Skin of body (tissue), 2 donors: ENCODE data around the gene LY6G5B. TPM values are rescaled to one million over a fixed set of nuclear protein-coding genes. Genes with fewer than 3 reads are reported as not detected.

Experiments
- DNase-seq: peaks from one replicate; lab custom pipeline; 2025; lab: John Stamatoyannopoulos, UW
- total RNA-seq: library from RNA; depleted of rRNA; stranded (reverse); fragments of >200 nt; gene quantifications from one replicate; pipeline ENCODE4 v1.2.3, GENCODE V29; 2014

The LY6G5B gene
- total RNA-seq, 1 donor from 2014 or later: 4.0 TPM

DNA sequence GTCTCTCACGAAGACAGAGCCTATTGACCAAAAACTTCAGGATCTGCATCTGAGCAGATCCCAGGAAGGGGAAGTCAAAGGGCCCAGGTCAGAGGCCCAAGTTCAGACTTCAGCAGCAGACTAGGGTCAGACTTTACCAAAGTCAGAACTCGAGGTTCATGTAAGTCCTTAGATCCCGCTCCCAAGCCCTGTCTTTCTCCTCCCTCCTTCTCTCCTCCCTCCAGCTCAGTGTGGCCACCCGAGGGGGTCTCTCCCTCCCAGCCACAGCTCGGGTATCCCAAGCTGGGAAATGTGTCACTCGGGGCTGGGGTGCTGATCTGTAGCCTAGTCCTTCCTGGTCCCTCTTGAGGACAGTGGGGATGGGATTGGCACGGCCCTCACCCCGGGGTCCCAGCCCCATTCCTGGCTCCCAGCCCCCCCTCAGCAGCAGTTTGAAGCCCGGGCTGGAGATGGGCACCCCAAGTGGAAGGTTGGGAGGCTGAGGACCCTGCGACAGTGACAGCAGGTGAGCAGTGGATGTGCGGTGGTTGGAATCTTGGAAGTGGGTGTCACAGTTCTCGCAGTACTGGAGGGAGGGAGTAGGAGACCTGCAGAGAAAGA lies 7.6 kb upstream of the LY6G5B start:
- no peak for DNase-seq

DNA sequence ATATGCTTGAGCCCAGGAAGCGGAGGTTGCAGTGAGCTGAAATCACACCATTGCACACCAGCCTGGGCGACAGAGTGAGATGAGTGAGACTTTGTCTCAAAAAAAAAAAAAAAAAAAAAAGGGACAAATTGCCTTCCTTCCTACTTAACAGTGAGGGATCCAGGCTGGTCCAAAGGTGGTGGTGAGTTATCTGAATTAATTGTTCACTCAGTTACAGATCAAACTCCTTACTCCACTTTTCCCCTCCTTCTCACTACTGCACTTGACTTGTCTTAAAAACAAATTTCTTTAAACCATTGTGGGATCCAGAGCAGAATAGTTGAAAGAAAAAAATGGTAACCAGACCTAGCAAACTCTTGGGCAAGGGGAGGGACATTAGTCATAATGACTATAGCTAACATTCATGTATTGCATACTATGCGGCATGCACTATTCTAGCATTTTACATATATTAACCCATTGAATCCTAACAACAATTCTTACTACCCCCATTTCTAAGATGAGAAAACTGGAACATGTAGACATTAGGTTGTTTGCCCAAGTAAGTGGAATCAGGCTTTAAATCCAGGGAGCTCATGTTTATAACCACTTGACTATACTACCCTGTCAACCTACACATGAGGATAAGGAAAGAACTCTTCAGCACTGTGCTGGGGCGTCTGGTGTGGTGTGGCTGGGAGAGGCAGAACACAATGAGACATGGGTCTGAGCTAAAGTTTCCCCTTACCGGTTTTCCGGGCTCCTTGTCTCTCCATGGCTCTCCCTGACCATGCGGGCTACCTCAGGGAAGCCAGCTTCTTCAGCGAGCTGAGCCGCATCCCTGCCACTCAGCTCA lies 6.4 kb upstream of the LY6G5B start:
- DNase-seq: no peak

DNA sequence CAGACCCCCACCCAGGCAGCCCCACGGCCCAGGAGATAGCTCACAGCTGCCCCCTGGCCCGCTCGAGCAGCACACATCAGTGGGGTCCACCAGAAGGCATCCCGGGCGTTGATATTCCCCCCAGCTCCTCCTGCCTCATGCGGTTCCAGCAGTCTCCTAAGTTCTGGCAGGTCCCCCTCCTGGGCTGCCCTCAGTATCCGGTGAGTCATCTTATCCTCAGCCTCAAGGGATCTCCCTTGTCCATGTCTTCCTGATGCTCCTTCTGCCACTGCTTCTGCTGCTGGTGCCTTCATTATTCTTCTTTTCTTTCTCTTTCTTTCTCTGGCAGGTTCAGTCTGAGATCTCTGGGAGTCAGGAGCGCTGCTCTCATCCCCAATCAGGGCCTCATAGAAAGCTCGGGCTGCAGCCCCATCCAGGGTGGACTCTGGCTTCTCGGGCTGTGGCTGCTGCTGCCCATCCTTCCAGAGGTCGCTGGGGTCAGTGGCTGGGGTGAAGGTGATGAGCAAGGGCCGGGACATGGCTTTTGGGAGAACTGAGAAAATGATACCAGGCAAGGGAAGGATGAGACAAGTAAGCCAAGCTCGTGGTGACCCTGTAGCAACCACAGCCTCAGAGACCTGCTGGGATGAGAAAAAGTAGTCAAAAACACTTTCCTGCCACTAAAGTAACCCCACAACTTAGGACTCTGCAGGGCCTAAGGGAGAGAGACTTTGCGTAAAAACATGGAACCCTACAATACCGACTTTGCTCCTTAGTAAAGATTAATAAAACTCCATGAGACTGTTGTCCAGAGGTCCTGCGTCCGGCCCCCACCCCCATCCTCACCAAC lies 5.6 kb upstream of the LY6G5B start:
- DNase-seq: peak; percentile 41

DNA sequence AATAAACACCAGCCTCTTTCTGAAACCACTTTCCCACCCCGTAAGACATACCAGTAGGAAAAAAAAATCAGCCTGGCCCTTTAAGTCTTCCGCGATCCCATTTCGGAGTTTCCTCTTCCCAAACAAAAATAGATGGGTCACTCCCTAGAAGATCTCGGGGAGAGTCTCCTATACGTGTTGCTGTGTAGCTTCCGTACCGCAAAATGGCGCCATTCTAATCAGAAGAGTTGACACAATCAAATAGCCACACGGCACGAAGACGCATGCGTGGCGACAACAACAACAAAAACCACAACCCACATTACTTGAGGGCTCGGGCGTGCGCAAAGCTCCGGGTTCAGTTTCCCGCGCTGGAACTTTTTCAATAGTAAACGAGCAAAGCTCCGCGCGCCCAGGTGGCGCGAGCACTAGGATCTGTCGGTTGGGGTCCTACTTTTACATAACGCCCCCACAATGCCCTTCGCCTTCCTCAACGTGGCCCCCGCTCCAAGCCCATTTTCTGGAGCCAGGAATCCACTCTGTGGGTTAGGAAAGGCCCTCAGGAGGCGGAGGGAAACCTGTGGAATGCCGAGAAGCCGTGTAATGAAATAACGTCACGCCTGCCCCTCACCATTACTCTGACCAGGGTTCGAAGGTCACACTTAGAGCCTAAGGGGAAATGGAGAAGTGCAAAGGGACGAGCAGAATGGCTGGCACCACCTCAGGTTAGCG lies 4.8 kb upstream of the LY6G5B start, which contains the start of gene GPANK1:
TSS of gene GPANK1 (minus strand) at position 208 of the 711 bp plus-strand sequence. CDS start 519 bp downstream, outside the sequence.
- peak; percentile 98 for DNase-seq

DNA sequence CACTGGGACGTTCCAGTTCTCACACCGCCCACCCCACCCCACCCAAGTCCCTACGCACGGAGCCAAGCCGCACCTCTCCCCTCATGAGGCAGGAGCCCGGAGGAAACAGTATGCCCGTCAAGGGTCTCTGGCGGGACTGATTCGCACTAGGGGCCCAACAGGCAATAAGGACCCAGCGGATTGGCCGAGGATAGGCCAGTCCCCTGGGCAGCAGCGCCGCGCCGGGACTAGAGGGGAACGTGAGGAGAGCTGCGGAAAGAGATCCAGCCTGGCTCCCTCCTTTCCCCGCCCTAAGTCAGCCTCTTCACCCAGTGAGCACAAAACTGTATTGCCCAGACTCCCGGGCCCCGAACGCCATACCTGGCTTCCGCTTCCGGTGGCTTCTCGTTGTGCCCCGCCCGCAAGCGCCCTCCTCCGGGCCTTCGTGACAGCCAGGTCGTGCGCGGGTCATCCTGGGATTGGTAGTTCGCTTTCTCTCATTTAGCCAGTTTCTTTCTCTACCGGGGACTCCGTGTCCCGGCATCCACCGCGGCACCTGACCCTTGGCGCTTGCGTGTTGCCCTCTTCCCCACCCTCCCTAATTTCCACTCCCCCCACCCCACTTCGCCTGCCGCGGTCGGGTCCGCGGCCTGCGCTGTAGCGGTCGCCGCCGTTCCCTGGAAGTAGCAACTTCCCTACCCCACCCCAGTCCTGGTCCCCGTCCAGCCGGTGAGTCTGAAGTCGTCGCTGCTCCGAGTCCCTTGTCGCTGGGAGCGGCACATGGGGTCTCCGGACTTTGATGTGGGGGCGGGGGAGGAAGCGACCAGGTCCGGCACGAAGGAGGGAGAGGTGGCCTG lies 4.1 kb upstream of the LY6G5B start, which contains the start of gene CSNK2B:
TSS of gene CSNK2B (plus strand) at position 580 of the 836 bp plus-strand sequence. CDS start 752 bp downstream, outside the sequence.
- peak; percentile 99 for DNase-seq

DNA sequence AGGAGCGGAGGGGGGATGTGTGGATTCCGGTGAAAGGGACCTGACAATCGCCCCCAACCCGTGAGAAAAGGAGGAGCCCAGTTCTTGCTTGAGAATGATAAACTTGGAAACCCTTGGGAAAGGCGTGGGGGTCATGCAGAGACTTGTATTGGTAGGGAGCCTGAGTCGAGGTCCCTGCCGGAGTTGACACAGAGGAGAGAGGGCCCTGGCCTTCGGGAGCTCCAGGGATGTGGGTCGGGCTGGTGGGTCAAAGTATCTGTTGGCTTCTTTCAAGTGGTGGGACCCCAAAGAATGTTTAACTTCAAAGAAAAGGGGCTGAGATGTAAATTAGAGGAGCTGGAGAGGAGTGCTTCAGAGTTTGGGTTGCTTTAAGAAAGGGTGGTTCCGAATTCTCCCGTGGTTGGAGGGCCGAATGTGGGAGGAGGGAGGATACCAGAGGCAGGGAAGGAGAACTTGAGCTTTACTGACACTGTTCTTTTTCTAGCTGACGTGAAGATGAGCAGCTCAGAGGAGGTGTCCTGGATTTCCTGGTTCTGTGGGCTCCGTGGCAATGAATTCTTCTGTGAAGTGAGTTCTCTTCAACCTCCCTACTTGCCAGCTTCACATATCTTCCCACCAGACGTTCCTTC lies 3.3 kb upstream of the LY6G5B start:
- no peak for DNase-seq

DNA sequence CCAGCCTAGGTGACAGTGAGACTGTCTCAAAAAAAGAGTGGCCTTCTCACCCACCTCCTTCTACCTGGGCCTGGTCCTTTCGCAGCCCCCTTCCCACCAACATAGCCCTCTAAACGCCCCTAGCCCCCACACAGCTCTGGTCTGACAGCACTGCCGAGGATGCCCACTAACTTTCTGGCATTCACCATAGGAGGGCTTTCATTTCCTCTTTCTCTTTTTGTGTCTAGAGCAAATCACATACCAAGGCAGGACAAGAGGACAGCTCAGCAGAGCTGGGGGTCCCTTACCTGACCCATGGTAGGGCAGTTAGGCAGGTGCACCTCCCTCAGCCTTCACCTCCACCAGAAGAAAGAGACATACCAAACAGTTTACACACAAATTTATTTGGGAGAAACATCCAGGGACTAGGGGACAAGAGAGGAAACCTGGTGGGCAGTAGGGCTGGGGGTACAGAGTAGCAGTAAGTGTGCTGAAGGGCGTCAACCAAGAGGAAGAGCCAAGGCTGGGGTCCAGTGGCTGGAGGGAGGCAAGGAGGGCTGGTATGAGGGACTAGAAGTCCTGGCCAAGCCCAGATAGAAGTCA lies 6.6 kb downstream of the LY6G5B start:
- DNase-seq: no peak

DNA sequence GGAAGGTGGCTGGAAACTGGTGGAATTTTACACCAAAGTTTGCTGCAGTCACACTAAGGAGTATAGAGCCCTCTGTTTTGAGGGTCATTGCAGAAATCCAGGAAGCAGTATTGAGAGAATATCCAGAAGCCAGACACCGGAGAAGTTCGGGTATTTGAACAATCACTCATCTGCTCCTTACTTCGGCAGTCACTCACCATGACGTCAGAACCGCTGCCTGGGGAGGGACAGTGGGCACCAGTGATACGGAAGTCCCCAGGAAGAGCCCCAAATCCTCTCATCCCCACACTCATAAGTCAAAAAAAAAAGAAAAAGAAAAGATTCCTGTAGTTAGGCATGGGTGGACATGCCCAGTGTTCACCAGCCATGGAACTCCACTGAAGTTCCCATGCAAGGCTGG lies 7.1 kb downstream of the LY6G5B start:
- DNase-seq: no peak

DNA sequence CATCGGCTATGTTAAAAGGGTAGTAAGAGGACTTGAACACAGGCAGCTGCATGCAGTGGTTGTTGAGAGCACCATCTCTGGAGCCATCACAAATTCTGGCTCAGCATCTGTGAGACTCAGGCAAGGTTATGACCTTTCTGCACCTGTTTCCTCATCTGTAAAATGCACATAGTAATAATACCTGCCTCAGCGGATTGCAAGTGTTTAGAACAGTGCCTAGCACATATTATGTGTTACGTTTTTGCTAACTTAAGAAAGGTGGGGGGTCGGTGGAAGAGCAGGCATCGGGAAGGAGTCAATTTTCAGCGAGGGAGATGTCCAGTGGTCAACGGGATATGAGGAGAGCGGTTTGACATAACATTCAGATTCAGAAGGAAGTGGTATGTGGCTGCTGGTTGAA lies 8.2 kb downstream of the LY6G5B start:
- no peak for DNase-seq

DNA sequence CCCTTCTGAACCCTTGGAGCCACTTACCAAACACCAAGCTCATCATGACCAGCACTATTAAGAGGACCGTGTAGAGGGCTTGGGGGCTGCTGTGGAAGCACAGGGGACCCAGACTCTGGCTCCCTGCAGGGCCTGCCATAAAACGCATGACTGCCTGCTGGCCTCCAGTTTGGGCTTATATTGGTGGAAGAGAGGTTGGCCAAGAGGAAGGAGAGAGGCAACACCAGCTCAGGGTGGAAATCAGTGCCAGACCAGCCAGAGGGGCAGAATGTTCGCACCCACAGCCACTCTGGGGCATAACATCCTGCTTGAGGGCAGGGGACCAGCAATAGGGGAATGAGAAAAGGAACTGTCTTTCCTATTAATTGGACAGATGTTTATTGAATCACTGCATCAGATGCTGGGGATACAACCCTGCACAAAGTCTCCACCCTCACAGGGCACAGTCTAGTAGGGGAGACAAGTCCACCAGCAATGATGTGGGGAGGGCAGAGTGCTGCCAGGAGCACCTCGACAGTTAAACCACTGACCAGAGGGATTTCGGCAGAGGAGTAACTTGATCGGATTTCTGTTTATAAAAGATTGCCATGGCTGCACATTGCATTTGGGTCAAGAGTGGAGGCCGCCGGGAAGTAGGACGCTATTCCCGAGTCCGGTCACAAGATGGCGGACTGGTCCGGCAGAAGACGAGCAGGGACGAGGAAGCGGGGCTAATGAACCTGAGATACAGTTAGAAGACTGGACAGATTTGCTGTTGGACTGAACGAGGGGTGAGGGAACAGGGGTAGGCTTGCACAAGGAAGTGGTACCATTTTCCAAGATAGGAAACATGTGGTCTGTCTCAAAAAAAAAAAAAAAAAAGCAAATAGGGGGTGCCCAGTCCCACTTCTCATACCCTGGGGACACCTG lies 10.7 kb downstream of the LY6G5B start, which contains the start of gene LY6G5C:
TSS of gene LY6G5C (minus strand) at position 842 of the 909 bp plus-strand sequence. CDS start at position 148, 694 bp downstream.
- DNase-seq: peak; percentile 82

DNA sequence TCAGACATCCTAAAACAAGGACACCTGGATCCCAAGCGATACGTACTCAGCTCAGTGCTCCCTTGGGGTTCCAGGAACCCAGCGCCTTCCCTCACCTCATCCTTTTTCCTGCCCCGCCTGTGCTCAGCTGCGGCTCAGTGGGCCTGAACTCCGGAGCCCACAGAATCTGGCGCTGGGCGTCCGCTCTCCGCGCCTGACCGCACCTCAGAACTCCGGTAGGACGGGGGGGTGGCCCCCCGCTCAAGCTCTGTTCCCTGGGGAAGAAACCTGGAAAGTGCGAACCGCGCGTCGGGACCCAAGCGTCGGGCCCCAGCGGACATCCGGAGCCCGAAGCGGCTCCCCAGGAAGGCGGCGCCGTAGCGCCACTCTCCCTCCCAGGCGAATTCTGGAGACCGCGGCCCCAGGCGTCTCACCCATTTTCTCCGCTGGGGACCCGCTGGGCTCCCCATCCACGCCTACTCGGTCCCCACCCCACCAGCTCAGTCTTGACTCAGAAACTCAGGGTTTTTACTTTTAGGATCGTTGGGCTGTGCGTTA lies 11.4 kb downstream of the LY6G5B start:
- DNase-seq: no peak

DNA sequence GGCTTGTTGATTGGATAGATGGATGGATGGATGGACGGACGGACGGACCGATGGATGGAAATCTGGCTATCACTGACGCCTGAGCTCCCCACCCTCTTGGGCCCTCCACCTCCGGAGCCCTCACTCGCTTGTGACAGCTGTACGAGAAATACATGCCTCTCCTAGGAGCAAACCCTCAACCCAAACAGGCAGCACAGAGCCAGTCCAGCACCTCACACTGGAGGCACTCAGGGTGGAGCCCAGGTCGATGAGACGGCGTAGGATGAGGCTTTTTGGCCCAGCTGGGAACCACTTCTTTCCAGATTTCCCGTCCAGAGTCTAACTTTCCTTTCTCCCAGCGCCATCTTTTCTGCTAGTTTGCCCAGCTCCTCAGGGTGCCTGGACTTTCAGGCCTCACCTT lies 13.8 kb downstream of the LY6G5B start:
- DNase-seq: no peak

DNA sequence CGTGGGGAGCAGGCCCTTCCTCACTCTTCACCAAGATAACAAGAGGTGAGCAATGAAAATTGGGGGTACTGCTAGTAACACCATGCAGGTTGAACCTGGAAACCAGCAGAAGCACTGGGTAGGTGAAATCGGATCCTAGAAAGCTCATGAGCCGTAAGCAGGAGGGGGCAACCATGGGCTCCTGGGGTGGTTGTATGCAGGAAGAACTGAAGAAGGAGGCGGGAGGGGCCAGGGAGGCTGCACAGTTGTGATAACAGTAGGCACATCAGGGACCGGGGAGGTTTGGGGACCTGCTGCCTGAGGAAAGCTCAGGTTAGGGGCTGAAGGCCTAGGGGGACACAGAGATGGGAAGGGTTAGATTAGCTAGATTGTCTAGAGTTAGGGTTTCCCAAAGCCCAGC lies 16.7 kb downstream of the LY6G5B start:
- DNase-seq: no peak

DNA sequence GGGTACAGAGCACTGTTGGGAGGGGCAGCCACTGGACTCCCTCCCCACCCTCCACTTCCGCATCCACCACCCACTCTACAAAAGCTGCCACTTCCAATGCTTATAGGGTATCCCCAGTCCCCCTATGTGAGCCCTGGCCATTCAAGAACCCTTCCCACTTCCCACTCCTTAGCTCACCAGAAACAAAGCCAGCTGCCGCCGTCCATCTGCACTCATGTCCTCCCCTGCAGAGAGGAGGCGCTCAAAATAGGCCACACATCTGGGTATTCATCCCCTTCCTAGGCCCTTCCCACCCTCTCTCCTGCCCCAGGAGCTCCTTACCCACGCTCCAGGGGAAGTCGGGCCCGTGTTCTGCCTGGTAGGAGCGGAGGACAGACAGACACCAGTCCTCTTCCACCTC lies 17.5 kb downstream of the LY6G5B start:
- no peak for DNase-seq

DNA sequence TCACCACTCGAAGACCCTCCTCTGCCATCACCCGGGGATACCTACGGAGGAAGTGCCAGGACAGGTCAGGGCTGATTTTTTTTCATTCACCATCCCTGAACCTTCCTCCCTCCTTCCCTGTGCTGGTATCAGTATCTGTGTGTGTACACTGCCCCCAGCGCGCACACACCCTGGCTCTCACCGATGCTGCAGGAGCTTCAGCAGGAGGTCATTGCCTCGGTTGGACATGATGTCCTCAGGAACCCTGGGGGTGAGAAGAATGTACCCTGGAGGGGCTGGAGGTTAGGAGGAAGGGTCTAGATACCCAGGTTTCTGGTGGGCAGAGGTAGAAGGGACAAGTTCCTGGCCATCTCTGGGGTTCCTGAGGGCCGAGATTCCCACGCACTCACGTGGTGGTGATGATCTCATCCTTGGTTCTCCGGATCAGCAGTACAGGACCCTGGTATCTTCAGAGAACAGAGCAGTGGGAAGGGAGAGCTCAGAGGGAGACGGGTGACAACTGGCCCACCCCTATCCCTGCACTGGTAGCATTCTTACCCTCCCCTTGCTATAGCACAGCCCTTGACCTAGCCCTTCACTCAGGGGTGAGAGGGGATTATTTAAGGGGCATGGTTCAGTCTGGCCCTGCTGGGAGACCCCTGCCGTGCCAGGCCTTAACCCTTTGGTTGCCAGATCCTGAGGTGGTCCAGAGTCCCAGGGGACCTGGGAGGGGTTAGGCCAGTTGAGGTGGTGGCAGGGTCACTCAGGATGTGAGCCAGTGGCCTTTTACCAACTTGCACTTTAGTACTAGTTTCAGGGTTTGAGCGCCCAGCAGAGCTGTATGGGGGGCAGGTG lies 18.3 kb downstream of the LY6G5B start:
- DNase-seq: no peak

DNA sequence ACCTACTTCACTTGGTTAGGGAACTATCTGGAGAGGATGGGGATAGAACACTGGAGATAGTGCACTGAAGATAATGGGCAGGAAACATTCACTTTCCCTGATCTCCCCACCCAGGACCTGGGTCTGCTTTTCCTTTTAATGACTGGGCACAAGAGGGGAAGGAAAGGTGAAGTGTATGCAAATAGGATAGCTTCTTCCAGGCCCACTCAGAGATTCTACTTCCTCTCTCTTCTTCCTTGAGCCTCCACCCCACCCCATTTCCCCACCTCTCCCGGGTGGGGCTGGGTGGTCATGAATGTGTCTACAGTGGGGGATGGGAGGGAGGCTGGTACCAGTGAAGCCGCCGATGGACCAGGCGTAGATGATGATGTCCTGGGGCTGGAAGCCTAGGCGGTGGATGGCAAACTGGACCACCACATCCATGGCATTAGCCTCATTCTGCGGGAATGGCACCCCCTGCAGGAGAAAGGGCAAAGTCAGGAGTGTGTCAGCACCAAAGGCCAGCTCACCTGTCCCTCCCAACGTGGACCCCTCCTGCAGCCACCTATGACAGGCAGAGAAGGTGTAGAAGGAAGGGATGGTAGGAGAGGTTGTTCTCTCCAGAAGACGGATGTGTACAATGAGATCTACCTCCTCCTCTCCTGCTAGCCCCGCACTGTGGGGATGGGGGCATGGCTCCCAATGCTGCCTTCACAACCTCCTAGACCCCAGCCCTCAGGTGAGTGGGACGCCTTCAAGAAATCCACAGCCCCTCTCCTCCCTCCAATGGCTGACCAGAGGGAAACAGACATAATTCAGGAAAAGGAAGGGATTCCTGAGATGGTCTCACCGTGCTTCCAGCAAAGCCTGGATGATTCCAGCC lies 19.7 kb downstream of the LY6G5B start:
- no peak for DNase-seq
